ENCODE results near the gene PPBP.

PPBP gene

GRCh38 chr4:73944061-73944875, 43.7 kb downstream of the PPBP start:
- DNase-seq (ENCODE audit: low read depth) = no peak
- peak overlapping the region; percentile 53 for H3K4me3 ChIP-seq (ENCODE audit: low read length)

GRCh38 chr4:73943555-73943954, 44.4 kb downstream of the PPBP start:
- DNase-seq (ENCODE audit: low read depth) = no peak
- peak overlapping the region; percentile 53 for H3K4me3 ChIP-seq (ENCODE audit: low read length)
- no peak for TF ChIP-seq CTCF (conservative IDR thresholded peaks at IDR 0.05; ENCODE audit: low read depth, low read length)

More at GRCh38 chr4:73944061-73944875, 43.7 kb downstream of the PPBP start:
- peak; percentile 27 for TF ChIP-seq CTCF (conservative IDR thresholded peaks at IDR 0.05; ENCODE audit: low read depth, low read length)

- no peak overlapping the region for H3K4me3 ChIP-seq (ENCODE audit: low read length)
- no peak for DNase-seq (ENCODE audit: low read depth)
- TF ChIP-seq CTCF (conservative IDR thresholded peaks at IDR 0.05; ENCODE audit: low read depth, low read length) = no peak
These were observed 51.0 kb downstream of the PPBP start for GRCh38 chr4:73936969-73937368.

Measured in retinal pigment epithelial cell (primary cell).